Measurements from ENCODE around the gene ASPDH. TPM values are rescaled to one million over a fixed set of nuclear protein-coding genes. Genes with fewer than 3 reads are reported as not detected.

ASPDH gene
- total and polyA plus RNA-seq, 2 of the 4 experiments (the other 2 are of a cell fraction): not detected

- in situ Hi-C loops (cut with MboI; ENCODE audit: low sequenced_read_pairs): no loop called here
- Histone ChIP-seq H3K9me1 (ENCODE audit: insufficient read depth, low read length) (no peaks in the 10 kb centered on the region), H3K36me3 (ENCODE audit: control insufficient read depth, insufficient read depth, low read length) (peaks cover 2% of the 10 kb centered on the region; the same call in 1 of the 2 replicates), H4K8ac (ENCODE audit: low read depth in 2 of 2, low read length in 2 of 2) (no peak overlapping the region), H3K4me3 (ENCODE audit: insufficient read depth, low read depth, low read length) (no peak overlapping the region), H2BK15ac (ENCODE audit: low read depth, low read length) (no peak overlapping the region), H4K5ac (ENCODE audit: low read depth, low read length) (no peak overlapping the region), H3K9me3 (ENCODE audit: control insufficient read depth, insufficient read depth, low read length) (peaks cover 6% of the 10 kb centered on the region; the same call in 1 of the 2 replicates), H3K79me1 (ENCODE audit: low read depth in 1 of 2, low read length in 2 of 2) (no peaks in the 10 kb centered on the region), H3K4ac (ENCODE audit: low read depth, low read length) (no peak overlapping the region), H4K20me1 (ENCODE audit: insufficient read depth, low read length) (no peaks in the 10 kb centered on the region), H3K18ac (ENCODE audit: low read depth, low read length) (no peak overlapping the region), H2AFZ (replicated peaks; ENCODE audit: low read length, poor library complexity) (no peak overlapping the region), H3K4me2 (ENCODE audit: low read depth, low read length) (no peak overlapping the region), H3K23ac (ENCODE audit: low read depth, low read length) (no peak overlapping the region), H3K27ac (ENCODE audit: insufficient read depth, low read length) (no peak overlapping the region), H3K9ac (ENCODE audit: low read depth, low read length) (no peak overlapping the region), H3K4me1 (ENCODE audit: control insufficient read depth, insufficient read depth, low read length) (no peaks in the 10 kb centered on the region), H3K14ac (replicated peaks; ENCODE audit: low read depth, low read length) (no peak overlapping the region), H2AK5ac (ENCODE audit: low read depth, low read length) (no peak overlapping the region), H3K56ac (ENCODE audit: extremely low read depth, insufficient read depth, low read length) (no peak overlapping the region), H2BK5ac (ENCODE audit: low read depth, low read length, poor library complexity, severe bottlenecking) (no peak overlapping the region), H4K91ac (ENCODE audit: insufficient read depth, low read depth, low read length) (no peak overlapping the region), H3K27me3 (ENCODE audit: control insufficient read depth, insufficient read depth, low read length) (peaks cover 49% of the 10 kb centered on the region), H2BK120ac (ENCODE audit: low read depth, low read length) (no peak overlapping the region), H2BK20ac (ENCODE audit: low read depth, low read length) (no peak overlapping the region), H2AK9ac (replicated peaks; ENCODE audit: low read depth, low read length, poor library complexity) (no peak overlapping the region)
- BruUV-seq (replicated peaks): no TSS peak
- POLR2A ChIA-PET (ENCODE audit: unreplicated experiment): no interaction called here
- intact Hi-C loops (cut with micrococcal nuclease): no loop called here
- TF ChIP-seq CTCF (conservative IDR thresholded peaks at IDR 0.05; ENCODE audit: low read depth, low read length) (no peak), USF2 (IDR thresholded peaks at IDR 0.05; ENCODE audit: low read depth, low read length) (no peak), MXI1 (IDR thresholded peaks at IDR 0.05; ENCODE audit: borderline replicate concordance, low read depth, low read length) (no peak), NFE2L2 (IDR thresholded peaks at IDR 0.05; ENCODE audit: low read depth, low read length) (no peak), MAFK (IDR thresholded peaks at IDR 0.05; ENCODE audit: low read depth, low read length) (no peak), CEBPB (IDR thresholded peaks at IDR 0.05; ENCODE audit: low read depth, low read length) (no peak), BHLHE40 (IDR thresholded peaks at IDR 0.05; ENCODE audit: low read depth, low read length) (no peak), CHD1 (IDR thresholded peaks at IDR 0.05; ENCODE audit: low read depth, low read length) (no peak), MAZ (IDR thresholded peaks at IDR 0.05; ENCODE audit: borderline replicate concordance, low read depth, low read length) (no peak), SMC3 (IDR thresholded peaks at IDR 0.05; ENCODE audit: low read depth, low read length) (no peak), RCOR1 (IDR thresholded peaks at IDR 0.05; ENCODE audit: insufficient replicate concordance, low read length) (no peak), POLR2A (IDR thresholded peaks at IDR 0.05; ENCODE audit: low read depth, low read length) (no peak), RFX5 (IDR thresholded peaks at IDR 0.05; ENCODE audit: low read depth, low read length) (no peak), RAD21 (IDR thresholded peaks at IDR 0.05; ENCODE audit: low read length) (no peak), ELK1 (IDR thresholded peaks at IDR 0.05; ENCODE audit: borderline replicate concordance, low read depth, low read length) (no peak), FOS (IDR thresholded peaks at IDR 0.05; ENCODE audit: low read depth, low read length) (no peak)
- no peak for DNase-seq
- dilution Hi-C loops (cut with HindIII; ENCODE audit: low sequenced_read_pairs, unreplicated experiment): no loop called here
- no CpG with 5 or more reads among the region's 8 CpGs for WGBS, 2 experiments (ENCODE audit: extremely low coverage in 2 of 2, insufficient read length in 1 of 2)
- CTCF ChIA-PET: no interaction called here
- ATAC-seq (ENCODE audit: low read depth): no peak
Measured at GRCh38 chr19:50493171-50493570, 20.5 kb downstream of the ASPDH start.
